Mucosa of descending colon (tissue), 3 donors: Measurements from ENCODE around the gene HBG2. TPM values are rescaled to one million over a fixed set of nuclear protein-coding genes. Genes with fewer than 3 reads are reported as not detected.
"Not testable (repeated sequence)": the region's sequence is repeated elsewhere in the genome, so short reads cannot be mapped to it uniquely, and the experiment has no call there.

ENCODE experiments used
- ATAC-seq: fragments of 200-7000 bp; cut with Tn5 transposase; one replicate; pipeline ENCODE4 v1.9.1; 2020; ENCODE audit warnings: mild to moderate bottlenecking, moderate library complexity
- DNase-seq, 3 donors: peaks; one replicate each; pipeline ENCODE4 v3.0.0-alpha.2; 2020
- H3K36me3 ChIP-seq: fragments of 200-600 bp; one replicate; pipeline ENCODE4 v1.8.0; 2021; ENCODE audit warnings: low read depth, mild to moderate bottlenecking
- H3K4me1 ChIP-seq: fragments of 200-600 bp; one replicate; pipeline ENCODE4 v1.8.0; 2021; ENCODE audit warnings: low read depth, mild to moderate bottlenecking
- H3K4me3 ChIP-seq: fragments of 200-600 bp; one replicate; pipeline ENCODE4 v1.8.0; 2021; ENCODE audit warnings: mild to moderate bottlenecking
- H3K9me3 ChIP-seq: fragments of 200-600 bp; one replicate; pipeline ENCODE4 v1.8.0; 2021; ENCODE audit warnings: mild to moderate bottlenecking
- intact Hi-C, 2 donors: fragments of 100-400 bp; cut with DNase I in 1 of 2; cut with micrococcal nuclease in 1 of 2; formaldehyde crosslinking; loops; one replicate each; pipeline versions ENCODE4 v1.11.0 to v1.11.1; 2022; cut with DNase I, micrococcal nuclease
- long read RNA-seq, 2 donors: library from polyadenylated mRNA; unstranded; transcript quantifications; one replicate each; pipeline ENCODE4 v2.0.0, GENCODE V29; 2019 to 2021
- total RNA-seq, 3 donors: library from RNA; stranded (reverse); fragmentation: NEBNext Ultra II Directional in 2 of 3; extraction: Animal tissue kit (Norgen Biotek cat#: 25700) in 2 of 3; gene quantifications; one replicate each; pipeline versions ENCODE4 v1.2.1 to v1.2.4, GENCODE V29; 2021 to 2023
- TF ChIP-seq, protein P1 (sequence below): fragments of 200-600 bp; IDR thresholded peaks from one replicate; pipeline ENCODE4 v1.8.0; 2022; ENCODE audit warnings: antibody characterized with exemption, mild to moderate bottlenecking
- donor health status: DM: no; HTN: no; CAD: no; lungs with moderate emphysema.
- donor health status: DM: no; HTN: no; CAD: no.
- donor health status: DM: no; HTN: yes; CAD: no.

The HBG2 gene
- not detected for total RNA-seq
- long read RNA-seq, donor 1: 0 reads
- long read RNA-seq, donor 2: 0 reads

DNA sequence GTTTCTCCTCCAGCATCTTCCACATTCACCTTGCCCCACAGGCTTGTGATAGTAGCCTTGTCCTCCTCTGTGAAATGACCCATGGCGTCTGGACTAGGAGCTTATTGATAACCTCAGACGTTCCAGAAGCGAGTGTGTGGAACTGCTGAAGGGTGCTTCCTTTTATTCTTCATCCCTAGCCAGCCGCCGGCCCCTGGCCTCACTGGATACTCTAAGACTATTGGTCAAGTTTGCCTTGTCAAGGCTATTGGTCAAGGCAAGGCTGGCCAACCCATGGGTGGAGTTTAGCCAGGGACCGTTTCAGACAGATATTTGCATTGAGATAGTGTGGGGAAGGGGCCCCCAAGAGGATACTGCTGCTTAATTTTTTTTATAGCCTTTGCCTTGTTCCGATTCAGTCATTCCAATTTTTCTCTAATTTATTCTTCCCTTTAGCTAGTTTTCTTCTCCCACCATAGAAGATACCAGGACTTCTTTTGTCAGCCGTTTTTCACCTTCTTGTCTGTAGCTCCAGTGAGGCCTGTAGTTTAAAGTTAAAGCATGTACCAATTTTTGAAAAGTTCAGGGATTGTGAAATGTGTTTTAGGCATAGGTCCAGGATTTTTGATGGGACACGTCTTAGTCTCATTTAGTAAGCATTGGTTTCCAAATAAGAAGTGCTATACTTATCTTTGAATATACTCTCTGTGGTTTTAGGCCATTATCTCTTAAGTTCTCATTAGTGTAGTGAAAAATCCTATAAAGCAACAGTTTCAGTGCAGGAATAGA lies at the start of gene HBG2:
TSS of gene HBG2 (minus strand) at position 136 of the 768 bp plus-strand sequence. CDS start at position 83, 53 bp downstream.
- H3K4me3 ChIP-seq, ATAC-seq, DNase-seq, H3K4me1 ChIP-seq, intact Hi-C loops, H3K9me3 ChIP-seq, H3K36me3 ChIP-seq: not testable (repeated sequence)

DNA sequence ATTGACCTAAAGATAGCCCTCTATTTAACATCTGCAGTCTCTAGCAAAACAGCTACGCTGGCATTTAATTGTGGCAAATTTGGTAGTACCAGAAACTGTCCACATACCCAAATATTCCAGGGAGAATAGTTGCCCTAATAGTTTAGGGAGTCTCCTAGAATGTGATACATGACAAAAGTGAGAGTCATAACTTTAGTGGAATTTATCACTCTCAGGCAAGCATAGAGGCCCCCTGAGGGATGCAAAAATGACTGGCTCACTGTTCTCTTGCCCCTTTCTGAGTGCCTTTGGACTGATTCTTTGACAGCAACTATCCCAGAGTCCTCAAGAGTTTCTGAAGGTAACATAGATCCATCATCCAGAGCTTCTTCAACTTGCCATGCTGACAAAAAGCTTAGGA lies 49.5 kb upstream of the HBG2 start:
- H3K36me3 ChIP-seq: no peaks in the 10 kb centered on the region
- ATAC-seq (no peak), DNase-seq (no peak)
- H3K9me3 ChIP-seq: no peaks in the 10 kb centered on the region
- H3K4me1 ChIP-seq: no peaks in the 10 kb centered on the region
- H3K4me3 ChIP-seq: no peak overlapping the region
- intact Hi-C loops: no loop called here
- TF ChIP-seq, protein P1, sequence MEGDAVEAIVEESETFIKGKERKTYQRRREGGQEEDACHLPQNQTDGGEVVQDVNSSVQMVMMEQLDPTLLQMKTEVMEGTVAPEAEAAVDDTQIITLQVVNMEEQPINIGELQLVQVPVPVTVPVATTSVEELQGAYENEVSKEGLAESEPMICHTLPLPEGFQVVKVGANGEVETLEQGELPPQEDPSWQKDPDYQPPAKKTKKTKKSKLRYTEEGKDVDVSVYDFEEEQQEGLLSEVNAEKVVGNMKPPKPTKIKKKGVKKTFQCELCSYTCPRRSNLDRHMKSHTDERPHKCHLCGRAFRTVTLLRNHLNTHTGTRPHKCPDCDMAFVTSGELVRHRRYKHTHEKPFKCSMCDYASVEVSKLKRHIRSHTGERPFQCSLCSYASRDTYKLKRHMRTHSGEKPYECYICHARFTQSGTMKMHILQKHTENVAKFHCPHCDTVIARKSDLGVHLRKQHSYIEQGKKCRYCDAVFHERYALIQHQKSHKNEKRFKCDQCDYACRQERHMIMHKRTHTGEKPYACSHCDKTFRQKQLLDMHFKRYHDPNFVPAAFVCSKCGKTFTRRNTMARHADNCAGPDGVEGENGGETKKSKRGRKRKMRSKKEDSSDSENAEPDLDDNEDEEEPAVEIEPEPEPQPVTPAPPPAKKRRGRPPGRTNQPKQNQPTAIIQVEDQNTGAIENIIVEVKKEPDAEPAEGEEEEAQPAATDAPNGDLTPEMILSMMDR: no peak

DNA sequence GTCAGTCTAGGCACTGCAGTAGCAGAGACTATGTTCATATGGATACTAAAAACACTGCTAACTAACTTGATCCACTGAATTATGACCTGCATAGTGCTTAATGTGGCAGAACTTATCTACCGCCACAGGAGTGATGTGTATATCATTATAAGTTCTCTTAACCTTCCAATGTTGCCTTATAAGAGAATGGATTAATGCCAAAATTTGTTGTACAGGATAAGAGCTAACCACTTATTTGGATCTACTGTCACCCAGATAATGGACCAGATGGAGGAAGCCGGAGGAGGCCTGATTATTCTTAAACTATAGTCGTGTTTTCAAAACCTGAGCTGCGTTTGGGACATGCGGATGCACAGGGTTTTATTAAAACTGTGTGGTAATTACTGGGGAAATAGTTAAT lies 49.0 kb upstream of the HBG2 start:
- Histone ChIP-seq H3K4me3 (no peak overlapping the region), H3K36me3 (no peaks in the 10 kb centered on the region), H3K4me1 (no peaks in the 10 kb centered on the region), H3K9me3 (no peaks in the 10 kb centered on the region)
- no peak for ATAC-seq
- TF ChIP-seq, protein P1: no peak
- intact Hi-C loops: no loop called here
- DNase-seq: no peak

GRCh38 chr11:5301846-5302245 lies 47.3 kb upstream of the HBG2 start, which contains the start of gene OR51B4:
OR51B4 (minus strand) TSS chr11:5301946; CDS start chr11:5301946, 0 bp downstream.
- TF ChIP-seq, protein P1: no peak
- ATAC-seq (no peak), DNase-seq (no peak)
- H3K4me3 ChIP-seq: no peak within 1 kb of the TSS
- no peaks in the 10 kb centered on the region for H3K36me3 ChIP-seq
- H3K9me3 ChIP-seq: no peaks in the 10 kb centered on the region
- intact Hi-C loops: no loop called here
- no peaks in the 10 kb centered on the region for H3K4me1 ChIP-seq

DNA sequence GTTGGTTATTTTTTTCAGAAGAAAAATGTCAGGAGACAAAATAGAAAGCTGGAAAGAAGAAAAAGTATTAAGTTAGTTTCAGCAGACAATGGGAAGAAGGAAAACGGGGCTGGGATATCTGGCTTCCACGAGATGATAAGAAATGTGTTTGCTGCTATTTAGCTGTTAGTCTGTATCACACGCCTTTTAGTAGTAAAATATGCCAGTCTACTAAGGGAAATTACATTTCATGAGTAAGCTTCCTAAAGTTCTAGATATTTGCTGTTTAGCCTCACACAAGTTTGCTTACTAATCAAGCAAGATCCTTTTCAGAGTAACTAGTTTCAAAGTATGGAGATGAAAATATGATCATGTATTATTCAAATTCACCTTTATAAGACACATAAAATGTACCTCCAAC lies 45.7 kb upstream of the HBG2 start:
- no peaks in the 10 kb centered on the region for H3K36me3 ChIP-seq
- H3K9me3 ChIP-seq: no peaks in the 10 kb centered on the region
- no peak overlapping the region for H3K4me3 ChIP-seq
- TF ChIP-seq, protein P1: no peak
- intact Hi-C loops: no loop called here
- H3K4me1 ChIP-seq: no peaks in the 10 kb centered on the region
- no peak for DNase-seq
- ATAC-seq: no peak

- intact Hi-C loops: no loop called here
- TF ChIP-seq, protein P1: no peak
- no peaks in the 10 kb centered on the region for H3K4me1 ChIP-seq
- H3K36me3 ChIP-seq: no peaks in the 10 kb centered on the region
- no peak for ATAC-seq
- H3K9me3 ChIP-seq: no peaks in the 10 kb centered on the region
- no peak for DNase-seq
- H3K4me3 ChIP-seq: no peak overlapping the region
These were observed 43.9 kb upstream of the HBG2 start for GRCh38 chr11:5298451-5298850.
